Loucy (cell line): Measurements from ENCODE around the gene TUBD1.

Experiments
- H2AFZ ChIP-seq: fragments of 200-600 bp; sonication (generic); 2 replicates; pipeline ENCODE4 v1.6.0; 2016; ENCODE audit warnings: antibody characterized with exemption, mild to moderate bottlenecking, low read length, moderate library complexity
- H3F3A ChIP-seq: fragments of 200-600 bp; 2 replicates; pipeline ENCODE4 v1.6.0; 2016; ENCODE audit warnings: antibody characterized with exemption, low read depth, mild to moderate bottlenecking
- H3K27me3 ChIP-seq: fragments of 200-600 bp; sonication (generic); 2 replicates; pipeline ENCODE4 v1.6.1; 2014; ENCODE audit warnings: low read length, mild to moderate bottlenecking; ENCODE audit not compliant: insufficient read depth, poor library complexity, severe bottlenecking
- H3K36me3 ChIP-seq: fragments of 200-600 bp; sonication (generic); 2 replicates; pipeline ENCODE4 v1.6.1; 2016; ENCODE audit warnings: low read length; ENCODE audit not compliant: insufficient read depth
- H3K4me1 ChIP-seq: fragments of 200-600 bp; sonication (generic); 2 replicates; pipeline ENCODE4 v1.5.1; 2014; ENCODE audit warnings: low read length, mild to moderate bottlenecking; ENCODE audit not compliant: insufficient read depth, poor library complexity, severe bottlenecking
- H3K4me2 ChIP-seq: fragments of 200-600 bp; sonication (generic); 2 replicates; pipeline ENCODE4 v1.6.0; 2014; ENCODE audit warnings: antibody characterized with exemption, low read length, low read depth, mild to moderate bottlenecking; ENCODE audit not compliant: poor library complexity, severe bottlenecking
- H3K4me3 ChIP-seq: fragments of 200-600 bp; sonication (generic); 2 replicates; pipeline ENCODE4 v1.5.1; 2014; ENCODE audit warnings: low read length, mild to moderate bottlenecking, mixed read lengths; ENCODE audit not compliant: poor library complexity, severe bottlenecking
- H3K79me2 ChIP-seq: fragments of 200-600 bp; sonication (generic); 2 replicates; pipeline ENCODE4 v1.6.1; 2014; ENCODE audit warnings: low read length; ENCODE audit not compliant: insufficient read depth
- H3K9ac ChIP-seq: fragments of 200-600 bp; sonication (generic); 2 replicates; pipeline ENCODE4 v1.6.0; 2014; ENCODE audit warnings: mild to moderate bottlenecking, low read depth, low read length, moderate library complexity; ENCODE audit not compliant: poor library complexity, severe bottlenecking
- H3K9me2 ChIP-seq: fragments of 200-600 bp; sonication (generic); replicated peaks from 2 replicates; pipeline ENCODE4 v1.6.1; 2016; ENCODE audit warnings: low read depth, low read length, mixed read lengths
- H3K9me3 ChIP-seq: fragments of 200-600 bp; sonication (generic); 2 replicates; pipeline ENCODE4 v1.6.1; 2014; ENCODE audit warnings: mild to moderate bottlenecking, antibody characterized with exemption, low read length, low read depth; ENCODE audit not compliant: insufficient read depth
- H4K20me1 ChIP-seq: fragments of 200-600 bp; sonication (generic); 2 replicates; pipeline ENCODE4 v1.6.0; 2014; ENCODE audit warnings: antibody characterized with exemption, low read length, mild to moderate bottlenecking; ENCODE audit not compliant: insufficient read depth, poor library complexity, severe bottlenecking
- EZH2phosphoT487 ChIP-seq: fragments of 200-600 bp; IDR thresholded peaks from 2 replicates; pipeline ENCODE4 v1.6.1; 2018; ENCODE audit warnings: antibody characterized with exemption, mild to moderate bottlenecking, moderate library complexity, borderline replicate concordance
- TF ChIP-seq, protein P1 (sequence below): fragments of 200-600 bp; sonication (generic); conservative IDR thresholded peaks from 2 replicates; pipeline ENCODE4 v1.5.1; 2014; ENCODE audit warnings: mild to moderate bottlenecking, antibody characterized with exemption, low read length

Gene TUBD1

GRCh38 chr17:59869941-59870218 lies 22.9 kb downstream of the TUBD1 start:
- Histone ChIP-seq H3K4me3 (no peak overlapping the region), H3K9me2 (no peaks in the 10 kb centered on the region), H3K36me3 (no peaks in the 10 kb centered on the region), H3K9ac (no peak overlapping the region), H3K27me3 (no peaks in the 10 kb centered on the region), H3F3A (no peaks in the 10 kb centered on the region), H3K79me2 (no peaks in the 10 kb centered on the region), H3K9me3 (no peaks in the 10 kb centered on the region), H3K4me1 (no peaks in the 10 kb centered on the region), H3K4me2 (no peak overlapping the region), H4K20me1 (no peaks in the 10 kb centered on the region), H2AFZ (no peak overlapping the region)
- TF ChIP-seq EZH2phosphoT487: no peak
- TF ChIP-seq, protein P1, sequence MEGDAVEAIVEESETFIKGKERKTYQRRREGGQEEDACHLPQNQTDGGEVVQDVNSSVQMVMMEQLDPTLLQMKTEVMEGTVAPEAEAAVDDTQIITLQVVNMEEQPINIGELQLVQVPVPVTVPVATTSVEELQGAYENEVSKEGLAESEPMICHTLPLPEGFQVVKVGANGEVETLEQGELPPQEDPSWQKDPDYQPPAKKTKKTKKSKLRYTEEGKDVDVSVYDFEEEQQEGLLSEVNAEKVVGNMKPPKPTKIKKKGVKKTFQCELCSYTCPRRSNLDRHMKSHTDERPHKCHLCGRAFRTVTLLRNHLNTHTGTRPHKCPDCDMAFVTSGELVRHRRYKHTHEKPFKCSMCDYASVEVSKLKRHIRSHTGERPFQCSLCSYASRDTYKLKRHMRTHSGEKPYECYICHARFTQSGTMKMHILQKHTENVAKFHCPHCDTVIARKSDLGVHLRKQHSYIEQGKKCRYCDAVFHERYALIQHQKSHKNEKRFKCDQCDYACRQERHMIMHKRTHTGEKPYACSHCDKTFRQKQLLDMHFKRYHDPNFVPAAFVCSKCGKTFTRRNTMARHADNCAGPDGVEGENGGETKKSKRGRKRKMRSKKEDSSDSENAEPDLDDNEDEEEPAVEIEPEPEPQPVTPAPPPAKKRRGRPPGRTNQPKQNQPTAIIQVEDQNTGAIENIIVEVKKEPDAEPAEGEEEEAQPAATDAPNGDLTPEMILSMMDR: no peak

- H3K9me2 ChIP-seq: no peaks in the 10 kb centered on the region
- H3K36me3 ChIP-seq: no peaks in the 10 kb centered on the region
- no peak overlapping the region for H3K4me2 ChIP-seq
- no peaks in the 10 kb centered on the region for H3F3A ChIP-seq
- no peaks in the 10 kb centered on the region for H3K27me3 ChIP-seq
- H3K79me2 ChIP-seq: no peaks in the 10 kb centered on the region
- H3K9me3 ChIP-seq: no peaks in the 10 kb centered on the region
- TF ChIP-seq, protein P1: no peak
- TF ChIP-seq EZH2phosphoT487: no peak
- no peaks in the 10 kb centered on the region for H4K20me1 ChIP-seq
- no peak overlapping the region for H2AFZ ChIP-seq
- H3K9ac ChIP-seq: no peak overlapping the region
- no peak overlapping the region for H3K4me3 ChIP-seq
- no peaks in the 10 kb centered on the region for H3K4me1 ChIP-seq
These were observed 29.1 kb downstream of the TUBD1 start for GRCh38 chr17:59863616-59864015.

- H3K9me3 ChIP-seq: no peaks in the 10 kb centered on the region
- TF ChIP-seq, protein P1: peak; percentile 75
- no peak for TF ChIP-seq EZH2phosphoT487
- no peak overlapping the region for H3K4me3 ChIP-seq
- H3K79me2 ChIP-seq: no peaks in the 10 kb centered on the region
- no peaks in the 10 kb centered on the region for H3K4me1 ChIP-seq
- no peaks in the 10 kb centered on the region for H4K20me1 ChIP-seq
- no peak overlapping the region for H3K4me2 ChIP-seq
- no peaks in the 10 kb centered on the region for H3K9me2 ChIP-seq
- H3K36me3 ChIP-seq: no peaks in the 10 kb centered on the region
- H3K9ac ChIP-seq: no peak overlapping the region
- no peak overlapping the region for H2AFZ ChIP-seq
- no peaks in the 10 kb centered on the region for H3K27me3 ChIP-seq
- no peaks in the 10 kb centered on the region for H3F3A ChIP-seq
These were observed 33.2 kb downstream of the TUBD1 start for GRCh38 chr17:59859444-59860025.
